IMR-90 (cell line): Measurements from ENCODE around the gene SPART. TPM values are rescaled to one million over a fixed set of nuclear protein-coding genes. Genes with fewer than 3 reads are reported as not detected.

ENCODE experiments used
- ATAC-seq: fragments of 200-7000 bp; cut with Tn5 transposase; 2 replicates; pipeline ENCODE4 v1.9.1; 2020; ENCODE audit warnings: low read depth, mild to moderate bottlenecking, moderate library complexity
- BruUV-seq: library from RNA; stranded (reverse); fragments of 400-500 nt; replicated peaks from 2 replicates; lab custom pipeline; 2021; lab: Mats Ljungman, UMichigan
- CTCF ChIA-PET: fragments of 300-600 bp; formaldehyde crosslinking; extraction: SDS; loops from one replicate; lab custom pipeline; 2021; ENCODE audit warnings: antibody characterized with exemption; lab: Yijun Ruan, JAX
- POLR2A ChIA-PET: fragments of 300-600 bp; sonication (Branson Sonifier 250); formaldehyde crosslinking; loops from one replicate; lab custom pipeline; 2022; ENCODE audit warnings: antibody characterized with exemption; ENCODE audit not compliant: unreplicated experiment; lab: Charles Lee
- DNase-seq: peaks from one replicate; pipeline ENCODE4 v3.0.0; 2013
- H2AFZ ChIP-seq: replicated peaks from 2 replicates; pipeline ENCODE3; 2013; ENCODE audit warnings: low read length, mild to moderate bottlenecking; ENCODE audit not compliant: poor library complexity
- H2AK5ac ChIP-seq: 2 replicates; pipeline ENCODE4 v1.6.1; 2013; ENCODE audit warnings: low read depth, low read length, inconsistent platforms
- H2AK9ac ChIP-seq: replicated peaks from 2 replicates; pipeline ENCODE3; 2013; ENCODE audit warnings: mild to moderate bottlenecking, low read depth, low read length, moderate library complexity; ENCODE audit not compliant: poor library complexity
- H2BK120ac ChIP-seq: 2 replicates; pipeline ENCODE4 v1.6.1; 2013; ENCODE audit warnings: low read depth, low read length, inconsistent platforms
- H2BK15ac ChIP-seq: 3 replicates; pipeline ENCODE4 v1.6.1; 2013; ENCODE audit warnings: low read depth, low read length, inconsistent platforms
- H2BK20ac ChIP-seq: 2 replicates; pipeline ENCODE4 v1.6.1; 2013; ENCODE audit warnings: low read depth, mild to moderate bottlenecking, inconsistent platforms, low read length, moderate library complexity
- H2BK5ac ChIP-seq: 2 replicates; pipeline ENCODE4 v1.6.1; 2013; ENCODE audit warnings: mild to moderate bottlenecking, low read depth, low read length, inconsistent platforms; ENCODE audit not compliant: poor library complexity, severe bottlenecking
- H3K14ac ChIP-seq: replicated peaks from 2 replicates; pipeline ENCODE4 v1.6.1; 2013; ENCODE audit warnings: low read depth, low read length, inconsistent platforms
- H3K18ac ChIP-seq: 2 replicates; pipeline ENCODE4 v1.6.1; 2013; ENCODE audit warnings: low read depth, low read length, control low read depth
- H3K23ac ChIP-seq: 2 replicates; pipeline ENCODE4 v1.6.1; 2013; ENCODE audit warnings: low read depth, low read length, inconsistent platforms
- H3K27ac ChIP-seq: 2 replicates; pipeline ENCODE4 v1.5.1; 2013; ENCODE audit warnings: mild to moderate bottlenecking, control low read depth, low read length; ENCODE audit not compliant: insufficient read depth
- H3K27me3 ChIP-seq: 2 replicates; pipeline ENCODE4 v1.6.1; 2013; ENCODE audit warnings: low read length; ENCODE audit not compliant: control insufficient read depth, insufficient read depth
- H3K36me3 ChIP-seq: 2 replicates; pipeline ENCODE4 v1.6.1; 2013; ENCODE audit warnings: low read length, mixed read lengths; ENCODE audit not compliant: control insufficient read depth, insufficient read depth
- H3K4ac ChIP-seq: 2 replicates; pipeline ENCODE4 v1.6.1; 2013; ENCODE audit warnings: low read depth, low read length, inconsistent platforms
- H3K4me1 ChIP-seq: 2 replicates; pipeline ENCODE4 v1.6.1; 2013; ENCODE audit warnings: low read length, mixed read lengths; ENCODE audit not compliant: control insufficient read depth, insufficient read depth
- H3K4me2 ChIP-seq: 2 replicates; pipeline ENCODE4 v1.6.1; 2013; ENCODE audit warnings: low read depth, mild to moderate bottlenecking, control low read depth, low read length, moderate library complexity
- H3K4me3 ChIP-seq: 2 replicates; pipeline ENCODE4 v1.5.1; 2013; ENCODE audit warnings: low read depth, mild to moderate bottlenecking, control low read depth, low read length, moderate library complexity; ENCODE audit not compliant: insufficient read depth
- H3K56ac ChIP-seq: 2 replicates; pipeline ENCODE4 v1.6.1; 2013; ENCODE audit warnings: low read length, inconsistent platforms; ENCODE audit not compliant: insufficient read depth; ENCODE audit errors: extremely low read depth
- H3K79me1 ChIP-seq, 2 experiments: 2 replicates each; pipeline ENCODE4 v1.6.1; 2013; ENCODE audit warnings: low read length in 2 of 2, inconsistent platforms in 1 of 2, low read depth in 1 of 2
- H3K9ac ChIP-seq: 2 replicates; pipeline ENCODE4 v1.6.1; 2013; ENCODE audit warnings: low read depth, low read length, control low read depth
- H3K9me1 ChIP-seq: 2 replicates; pipeline ENCODE4 v1.6.1; 2013; ENCODE audit warnings: low read length, inconsistent platforms; ENCODE audit not compliant: insufficient read depth
- H3K9me3 ChIP-seq: 2 replicates; pipeline ENCODE4 v1.6.1; 2013; ENCODE audit warnings: low read length; ENCODE audit not compliant: control insufficient read depth, insufficient read depth
- H4K20me1 ChIP-seq: 2 replicates; pipeline ENCODE4 v1.6.1; 2013; ENCODE audit warnings: low read length, inconsistent platforms; ENCODE audit not compliant: insufficient read depth
- H4K5ac ChIP-seq: 2 replicates; pipeline ENCODE4 v1.6.1; 2013; ENCODE audit warnings: mild to moderate bottlenecking, low read depth, low read length, control low read depth
- H4K8ac ChIP-seq, 2 experiments: 2 replicates each; pipeline ENCODE4 v1.6.1; 2013; ENCODE audit warnings: low read depth in 2 of 2, low read length in 2 of 2, control low read depth in 1 of 2, inconsistent platforms in 1 of 2
- H4K91ac ChIP-seq: 2 replicates; pipeline ENCODE4 v1.6.1; 2013; ENCODE audit warnings: low read depth, low read length, inconsistent platforms; ENCODE audit not compliant: insufficient read depth
- BHLHE40 ChIP-seq: fragments of 150-350 bp; IDR thresholded peaks from 2 replicates; pipeline ENCODE4 v1.6.1; 2016; ENCODE audit warnings: mild to moderate bottlenecking, low read depth, low read length
- CEBPB ChIP-seq: IDR thresholded peaks from 2 replicates; pipeline ENCODE4 v1.6.1; 2012; ENCODE audit warnings: low read depth, low read length, improper control_type of control experiment
- CHD1 ChIP-seq: IDR thresholded peaks from 2 replicates; pipeline ENCODE4 v1.6.1; 2012; ENCODE audit warnings: low read depth, low read length, improper control_type of control experiment
- FOS ChIP-seq: fragments of 150-350 bp; IDR thresholded peaks from 2 replicates; pipeline ENCODE4 v1.6.1; 2016; ENCODE audit warnings: low read depth, low read length
- MAFK ChIP-seq: IDR thresholded peaks from 2 replicates; pipeline ENCODE4 v1.6.1; 2012; ENCODE audit warnings: low read depth, low read length, improper control_type of control experiment
- MAZ ChIP-seq: IDR thresholded peaks from 2 replicates; pipeline ENCODE4 v1.6.1; 2012; ENCODE audit warnings: low read depth, mild to moderate bottlenecking, low read length, improper control_type of control experiment, moderate library complexity, borderline replicate concordance
- MXI1 ChIP-seq: IDR thresholded peaks from 2 replicates; pipeline ENCODE4 v1.6.1; 2012; ENCODE audit warnings: low read depth, mild to moderate bottlenecking, low read length, moderate library complexity, borderline replicate concordance
- NFE2L2 ChIP-seq: fragments of 150-350 bp; IDR thresholded peaks from 2 replicates; pipeline ENCODE4 v1.6.1; 2016; ENCODE audit warnings: low read depth, mild to moderate bottlenecking, low read length
- POLR2A ChIP-seq: IDR thresholded peaks from 2 replicates; pipeline ENCODE4 v1.6.1; 2012; ENCODE audit warnings: mild to moderate bottlenecking, low read depth, low read length
- RAD21 ChIP-seq: IDR thresholded peaks from 2 replicates; pipeline ENCODE4 v1.6.1; 2012; ENCODE audit warnings: low read length, improper control_type of control experiment
- RCOR1 ChIP-seq: IDR thresholded peaks from 2 replicates; pipeline ENCODE4 v1.6.1; 2012; ENCODE audit warnings: mild to moderate bottlenecking, low read length, improper control_type of control experiment; ENCODE audit not compliant: insufficient replicate concordance
- RFX5 ChIP-seq: IDR thresholded peaks from 2 replicates; pipeline ENCODE4 v1.8.0; 2012; ENCODE audit warnings: low read depth, mild to moderate bottlenecking, low read length, moderate library complexity
- SMC3 ChIP-seq: fragments of 150-350 bp; IDR thresholded peaks from 2 replicates; pipeline ENCODE4 v1.6.1; 2016; ENCODE audit warnings: low read depth, mild to moderate bottlenecking, antibody characterized with exemption, low read length, moderate library complexity
- WGBS, 2 experiments: methylation state at CpG; one replicate each; pipeline versions ENCODE4 v1.1.5 to v1.1.7; 2013; ENCODE audit warnings: missing lambda C conversion rate in 2 of 2; ENCODE audit not compliant: insufficient read length in 1 of 2; ENCODE audit errors: extremely low coverage in 2 of 2; 5-methylcytosine and 5-hydroxymethylcytosine counted together
- dilution Hi-C: fragments of 300-500 bp; cut with HindIII; formaldehyde crosslinking; loops from one replicate; pipeline ENCODE4 v1.14.3; 2018; ENCODE audit warnings: low sequenced_read_pairs; ENCODE audit not compliant: unreplicated experiment
- in situ Hi-C: fragments of 300-500 bp; cut with MboI; formaldehyde crosslinking; loops from 3 replicates; pipeline ENCODE4 v1.14.3; 2019; ENCODE audit warnings: low sequenced_read_pairs, inconsistent platforms, mixed read lengths
- intact Hi-C: fragments of 100-400 bp; cut with micrococcal nuclease; formaldehyde crosslinking; loops from 2 replicates; pipeline ENCODE4 v1.10.0; 2022
- polyA plus RNA-seq, 3 experiments: library from polyadenylated mRNA; depleted of rRNA; stranded (reverse); fragments of >200 nt; gene quantifications; 2 replicates each; pipeline ENCODE4 v1.2.3, GENCODE V29; 2012; ENCODE audit warnings: low replicate concordance in 1 of 3
- total RNA-seq: library from RNA; depleted of rRNA; stranded (reverse); fragments of >200 nt; gene quantifications from 2 replicates; pipeline ENCODE4 v1.2.3, GENCODE V29; 2012
- TF ChIP-seq, protein P1 (sequence below): conservative IDR thresholded peaks from 2 replicates; pipeline ENCODE4 v1.5.1; 2012; ENCODE audit warnings: mild to moderate bottlenecking, low read depth, low read length, improper control_type of control experiment
- TF ChIP-seq, protein P2 (sequence below): fragments of 150-350 bp; IDR thresholded peaks from 2 replicates; pipeline ENCODE4 v1.6.1; 2017; ENCODE audit warnings: mild to moderate bottlenecking, antibody characterized with exemption, low read length, low read depth
- TF ChIP-seq, protein P3 (sequence below): fragments of 150-350 bp; IDR thresholded peaks from 2 replicates; pipeline ENCODE4 v1.6.1; 2016; ENCODE audit warnings: low read depth, mild to moderate bottlenecking, low read length, moderate library complexity, borderline replicate concordance

Gene SPART
- total and polyA plus RNA-seq, 2 of the 4 experiments (the other 2 are of a cell fraction), result 43.8 to 110 TPM

DNA sequence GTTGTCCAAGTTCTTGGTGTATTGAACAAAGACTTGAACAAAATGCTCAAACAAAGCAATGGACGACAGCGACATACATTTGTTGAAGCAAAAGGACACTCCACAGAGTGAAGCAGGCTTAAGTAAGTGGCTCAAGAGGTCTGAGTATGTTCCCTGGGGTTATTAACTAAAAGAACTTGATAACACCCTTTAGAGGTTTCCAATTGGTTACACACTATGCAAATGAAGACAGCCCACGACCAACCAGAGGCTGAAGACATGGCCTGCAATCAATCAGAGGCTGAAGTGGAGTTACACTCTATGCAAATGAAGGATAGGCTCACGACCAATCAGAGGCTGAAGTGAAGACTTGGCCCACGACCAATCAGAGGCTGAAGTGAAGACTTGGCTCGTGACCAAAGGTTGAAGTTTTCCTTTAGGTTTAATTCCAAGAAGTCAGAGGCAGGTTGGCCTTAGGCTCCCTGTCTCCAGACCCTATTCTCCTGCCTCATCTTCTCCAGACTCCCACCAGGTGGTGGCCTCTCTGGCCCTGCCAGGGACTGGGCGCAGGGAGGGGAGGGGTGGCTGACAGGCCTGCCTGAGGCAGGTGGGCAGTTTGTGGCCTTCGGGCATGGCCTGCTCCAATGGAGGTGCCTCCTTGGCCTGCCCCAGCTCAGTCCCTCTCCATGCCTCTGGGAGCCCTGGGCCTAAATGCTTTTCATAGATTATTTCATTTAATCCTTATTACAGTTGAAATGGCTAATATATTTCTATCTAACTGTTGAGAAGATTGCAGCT lies 86.6 kb downstream of the SPART start:
- no peak overlapping the region for H4K8ac ChIP-seq
- no peak overlapping the region for H4K5ac ChIP-seq
- no CpG with 5 or more reads among the region's 8 CpGs for WGBS, 2 experiments
- H2BK5ac ChIP-seq, result no peak overlapping the region
- DNase-seq (no peak), ATAC-seq (no peak)
- intact Hi-C loops, result no loop called here
- H3K36me3 ChIP-seq, result no peaks in the 10 kb centered on the region
- dilution Hi-C loops, result no loop called here
- H2BK120ac ChIP-seq, result no peak overlapping the region
- no peak overlapping the region for H3K9ac ChIP-seq
- H3K18ac ChIP-seq, result no peak overlapping the region
- ChIA-PET POLR2A (no interaction called here), CTCF (no interaction called here)
- no peak overlapping the region for H2AK5ac ChIP-seq
- no TSS peak for BruUV-seq
- no peak overlapping the region for H3K4me3 ChIP-seq
- no peaks in the 10 kb centered on the region for H3K9me1 ChIP-seq
- no peak overlapping the region for H4K91ac ChIP-seq
- H3K79me1 ChIP-seq, result no peaks in the 10 kb centered on the region
- H2BK20ac ChIP-seq, result no peak overlapping the region
- in situ Hi-C loops, result no loop called here
- no peak overlapping the region for H3K4ac ChIP-seq
- TF ChIP-seq RAD21 (no peak), MAFK (no peak), CEBPB (no peak), BHLHE40 (no peak), POLR2A (no peak), RCOR1 (no peak), CHD1 (no peak), SMC3 (no peak), NFE2L2 (no peak), MXI1 (no peak), MAZ (no peak), FOS (no peak), RFX5 (no peak)
- TF ChIP-seq, protein P1, sequence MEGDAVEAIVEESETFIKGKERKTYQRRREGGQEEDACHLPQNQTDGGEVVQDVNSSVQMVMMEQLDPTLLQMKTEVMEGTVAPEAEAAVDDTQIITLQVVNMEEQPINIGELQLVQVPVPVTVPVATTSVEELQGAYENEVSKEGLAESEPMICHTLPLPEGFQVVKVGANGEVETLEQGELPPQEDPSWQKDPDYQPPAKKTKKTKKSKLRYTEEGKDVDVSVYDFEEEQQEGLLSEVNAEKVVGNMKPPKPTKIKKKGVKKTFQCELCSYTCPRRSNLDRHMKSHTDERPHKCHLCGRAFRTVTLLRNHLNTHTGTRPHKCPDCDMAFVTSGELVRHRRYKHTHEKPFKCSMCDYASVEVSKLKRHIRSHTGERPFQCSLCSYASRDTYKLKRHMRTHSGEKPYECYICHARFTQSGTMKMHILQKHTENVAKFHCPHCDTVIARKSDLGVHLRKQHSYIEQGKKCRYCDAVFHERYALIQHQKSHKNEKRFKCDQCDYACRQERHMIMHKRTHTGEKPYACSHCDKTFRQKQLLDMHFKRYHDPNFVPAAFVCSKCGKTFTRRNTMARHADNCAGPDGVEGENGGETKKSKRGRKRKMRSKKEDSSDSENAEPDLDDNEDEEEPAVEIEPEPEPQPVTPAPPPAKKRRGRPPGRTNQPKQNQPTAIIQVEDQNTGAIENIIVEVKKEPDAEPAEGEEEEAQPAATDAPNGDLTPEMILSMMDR, result no peak
- TF ChIP-seq, protein P2, sequence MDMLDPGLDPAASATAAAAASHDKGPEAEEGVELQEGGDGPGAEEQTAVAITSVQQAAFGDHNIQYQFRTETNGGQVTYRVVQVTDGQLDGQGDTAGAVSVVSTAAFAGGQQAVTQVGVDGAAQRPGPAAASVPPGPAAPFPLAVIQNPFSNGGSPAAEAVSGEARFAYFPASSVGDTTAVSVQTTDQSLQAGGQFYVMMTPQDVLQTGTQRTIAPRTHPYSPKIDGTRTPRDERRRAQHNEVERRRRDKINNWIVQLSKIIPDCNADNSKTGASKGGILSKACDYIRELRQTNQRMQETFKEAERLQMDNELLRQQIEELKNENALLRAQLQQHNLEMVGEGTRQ, result no peak
- TF ChIP-seq, protein P3, sequence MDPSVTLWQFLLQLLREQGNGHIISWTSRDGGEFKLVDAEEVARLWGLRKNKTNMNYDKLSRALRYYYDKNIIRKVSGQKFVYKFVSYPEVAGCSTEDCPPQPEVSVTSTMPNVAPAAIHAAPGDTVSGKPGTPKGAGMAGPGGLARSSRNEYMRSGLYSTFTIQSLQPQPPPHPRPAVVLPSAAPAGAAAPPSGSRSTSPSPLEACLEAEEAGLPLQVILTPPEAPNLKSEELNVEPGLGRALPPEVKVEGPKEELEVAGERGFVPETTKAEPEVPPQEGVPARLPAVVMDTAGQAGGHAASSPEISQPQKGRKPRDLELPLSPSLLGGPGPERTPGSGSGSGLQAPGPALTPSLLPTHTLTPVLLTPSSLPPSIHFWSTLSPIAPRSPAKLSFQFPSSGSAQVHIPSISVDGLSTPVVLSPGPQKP, result no peak
- H3K9me3 ChIP-seq, result no peaks in the 10 kb centered on the region
- no peaks in the 10 kb centered on the region for H3K27me3 ChIP-seq
- no peak overlapping the region for H2AFZ ChIP-seq
- no peak overlapping the region for H3K4me2 ChIP-seq
- no peaks in the 10 kb centered on the region for H4K20me1 ChIP-seq
- no peaks in the 10 kb centered on the region for H3K4me1 ChIP-seq
- no peak overlapping the region for H3K56ac ChIP-seq
- H3K27ac ChIP-seq, result no peak overlapping the region
- H2AK9ac ChIP-seq, result no peak overlapping the region
- no peak overlapping the region for H3K23ac ChIP-seq
- H2BK15ac ChIP-seq, result no peak overlapping the region
- H3K14ac ChIP-seq, result no peak overlapping the region
